WERI-Rb-1 (cell line): ENCODE measurements around the gene CXCL1.

Experiments
- DNase-seq: peaks from one replicate; pipeline ENCODE4 v3.0.0-alpha.2; 2020
- H3K27ac ChIP-seq: fragments of 250-450 bp; sonication (Bioruptor Pico); 2 replicates; pipeline ENCODE4 v1.5.1; 2020; ENCODE audit warnings: mild to moderate bottlenecking, moderate library complexity
- H3K27me3 ChIP-seq: fragments of 250-450 bp; sonication (Bioruptor Pico); 2 replicates; pipeline ENCODE4 v1.5.1; 2021; ENCODE audit warnings: mild to moderate bottlenecking, low read depth, moderate library complexity; ENCODE audit not compliant: insufficient read depth, severe bottlenecking
- H3K36me3 ChIP-seq: fragments of 250-450 bp; sonication (Bioruptor Pico); 2 replicates; pipeline ENCODE4 v1.5.1; 2020; ENCODE audit warnings: mild to moderate bottlenecking, moderate library complexity
- H3K4me3 ChIP-seq: 2 replicates; pipeline ENCODE4 v1.5.1; 2011; ENCODE audit warnings: low read depth, mild to moderate bottlenecking, control low read depth, low read length
- H3K9me3 ChIP-seq: fragments of 250-450 bp; sonication (Bioruptor Pico); 2 replicates; pipeline ENCODE4 v1.5.1; 2021; ENCODE audit warnings: mild to moderate bottlenecking, moderate library complexity; ENCODE audit not compliant: severe bottlenecking
- CTCF ChIP-seq: IDR thresholded peaks from 2 replicates; pipeline ENCODE4 v1.5.1; 2011; ENCODE audit warnings: low read depth, mild to moderate bottlenecking, control low read depth, inconsistent platforms, low read length

Gene CXCL1

GRCh38 chr4:73916172-73916925, 47.2 kb downstream of the CXCL1 start:
- Histone ChIP-seq H3K27me3 (no peaks in the 10 kb centered on the region), H3K9me3 (no peaks in the 10 kb centered on the region), H3K27ac (no peak overlapping the region), H3K36me3 (no peaks in the 10 kb centered on the region), H3K4me3 (no peak overlapping the region)
- no peak for DNase-seq
- TF ChIP-seq CTCF = no peak

- Histone ChIP-seq H3K9me3 (no peaks in the 10 kb centered on the region), H3K27ac (no peak overlapping the region), H3K36me3 (no peaks in the 10 kb centered on the region), H3K27me3 (no peaks in the 10 kb centered on the region), H3K4me3 (no peak overlapping the region)
- no peak for TF ChIP-seq CTCF
- no peak for DNase-seq
Observed at GRCh38 chr4:73917081-73917501, 47.9 kb downstream of the CXCL1 start.

- Histone ChIP-seq H3K4me3 (no peak overlapping the region), H3K27me3 (no peaks in the 10 kb centered on the region), H3K9me3 (no peaks in the 10 kb centered on the region), H3K36me3 (no peaks in the 10 kb centered on the region), H3K27ac (no peak overlapping the region)
- DNase-seq = no peak
- TF ChIP-seq CTCF = no peak
Observed at GRCh38 chr4:73918058-73918457, 48.9 kb downstream of the CXCL1 start.

GRCh38 chr4:73919691-73920090, 50.5 kb downstream of the CXCL1 start:
- Histone ChIP-seq H3K9me3 (no peaks in the 10 kb centered on the region), H3K27me3 (no peaks in the 10 kb centered on the region), H3K27ac (no peak overlapping the region), H3K4me3 (no peak overlapping the region), H3K36me3 (no peaks in the 10 kb centered on the region)
- no peak for DNase-seq
- TF ChIP-seq CTCF = no peak
